HCT116 (cell line): ENCODE measurements around the gene CTSZ. TPM values are rescaled to one million over a fixed set of nuclear protein-coding genes. Genes with fewer than 3 reads are reported as not detected.

ENCODE experiments used
- ATAC-seq: fragments of 200-7000 bp; cut with Tn5 transposase; 2 replicates; pipeline ENCODE4 v1.9.1; 2020; ENCODE audit warnings: mild to moderate bottlenecking, moderate library complexity
- BruUV-seq: library from RNA; stranded (reverse); fragments of 400-500 nt; replicated peaks from 2 replicates; lab custom pipeline; 2021; lab: Mats Ljungman, UMichigan
- CTCF ChIA-PET: fragments of 300-600 bp; sonication (Branson Sonifier 250); formaldehyde crosslinking; loops from one replicate; lab custom pipeline; 2021; ENCODE audit warnings: antibody characterized with exemption; lab: Charles Lee
- POLR2A ChIA-PET: fragments of 300-600, 350-600 bp; sonication (Branson Sonifier 250); formaldehyde crosslinking; loops from one replicate; lab custom pipeline; 2021; ENCODE audit warnings: antibody characterized with exemption; lab: Charles Lee
- RAD21 ChIA-PET, 2 experiments: fragments of 300-600 bp; sonication (Branson Sonifier 250); formaldehyde crosslinking; loops; one replicate each; lab custom pipeline; 2023; ENCODE audit warnings: low total read pairs in 2 of 2; ENCODE audit not compliant: uncharacterized antibody in 2 of 2, unreplicated experiment in 2 of 2, low non-redundant PET in 1 of 2; lab: Charles Lee
- DNase-seq: peaks from one replicate; pipeline ENCODE4 v3.0.0-alpha.2; 2010; ENCODE audit warnings: low read depth, low spot score
- H2AFZ ChIP-seq: fragments of 200-600 bp; shearing (Covaris generic), sonication (generic); 2 replicates; pipeline ENCODE4 v1.6.1; 2017; ENCODE audit warnings: low read depth, mixed run types, mixed read lengths, antibody characterized with exemption, low read length; ENCODE audit not compliant: poor library complexity, severe bottlenecking
- H3K27ac ChIP-seq: 2 replicates; pipeline ENCODE4 v1.5.1; 2012; ENCODE audit warnings: low read depth, low read length
- H3K27me3 ChIP-seq: fragments of 200-600 bp; sonication (generic); 2 replicates; pipeline ENCODE4 v1.6.1; 2016; ENCODE audit warnings: mixed run types, low read length, mixed read lengths; ENCODE audit not compliant: insufficient read depth
- H3K36me3 ChIP-seq, 2 experiments: fragments of 200-500 bp in 1 of 2; fragments of 200-600 bp in 1 of 2; sonication (Bioruptor generic) in 1 of 2; sonication (generic) in 1 of 2; 2 replicates each; pipeline versions ENCODE4 v1.5.1 to v1.6.1; 2014 to 2016; ENCODE audit warnings: low read length in 2 of 2, inconsistent platforms in 1 of 2, mixed read lengths in 1 of 2, mixed run types in 1 of 2; ENCODE audit not compliant: insufficient read depth in 2 of 2, control insufficient read depth in 1 of 2
- H3K4me1 ChIP-seq, 2 experiments: fragments of 200-600 bp in 1 of 2; sonication (generic) in 1 of 2; 2 replicates each; pipeline versions ENCODE4 v1.5.1 to v1.6.1; 2012 to 2017; ENCODE audit warnings: low read length in 2 of 2, inconsistent platforms in 1 of 2, mild to moderate bottlenecking in 1 of 2, mixed read lengths in 1 of 2, mixed run types in 1 of 2, moderate library complexity in 1 of 2; ENCODE audit not compliant: insufficient read depth in 2 of 2, control insufficient read depth in 1 of 2
- H3K4me2 ChIP-seq: fragments of 200-600 bp; sonication (generic); 2 replicates; pipeline ENCODE4 v1.6.1; 2017; ENCODE audit warnings: mixed run types, low read length, mixed read lengths
- H3K4me3 ChIP-seq, 2 experiments: fragments of 200-600 bp in 1 of 2; sonication (generic) in 1 of 2; replicated peaks in 1 of 2; 2 replicates each; pipeline ENCODE4 v1.5.1; 2011 to 2016; ENCODE audit warnings: low read length in 2 of 2, control low read depth in 1 of 2, low read depth in 1 of 2, mild to moderate bottlenecking in 1 of 2, mixed read lengths in 1 of 2, mixed run types in 1 of 2
- H3K79me2 ChIP-seq: fragments of 200-600 bp; sonication (generic); 2 replicates; pipeline ENCODE4 v1.6.1; 2017; ENCODE audit warnings: mild to moderate bottlenecking, mixed run types, low read length, moderate library complexity, mixed read lengths; ENCODE audit not compliant: insufficient read depth
- H3K9ac ChIP-seq: fragments of 200-600 bp; sonication (generic); 2 replicates; pipeline ENCODE4 v1.6.1; 2016; ENCODE audit warnings: low read length, mixed read lengths
- H3K9me2 ChIP-seq: fragments of 200-600 bp; sonication (generic), shearing (Covaris generic); 2 replicates; pipeline ENCODE4 v1.6.1; 2017; ENCODE audit warnings: mixed run types, mild to moderate bottlenecking, moderate library complexity; ENCODE audit not compliant: insufficient read depth
- H3K9me3 ChIP-seq, 2 experiments: fragments of 200-500 bp in 1 of 2; fragments of 200-600 bp in 1 of 2; sonication (Bioruptor generic) in 1 of 2; sonication (generic) in 1 of 2; 2 replicates each; pipeline ENCODE4 v1.6.1; 2014 to 2017; ENCODE audit warnings: low read length in 2 of 2, mixed read lengths in 2 of 2, inconsistent platforms in 1 of 2, low read depth in 1 of 2, mild to moderate bottlenecking in 1 of 2, mixed run types in 1 of 2, moderate library complexity in 1 of 2; ENCODE audit not compliant: control insufficient read depth in 1 of 2, insufficient read depth in 1 of 2
- H4K20me1 ChIP-seq: fragments of 200-600 bp; sonication (generic), shearing (Covaris generic); 2 replicates; pipeline ENCODE4 v1.6.1; 2017; ENCODE audit warnings: mixed run types, mild to moderate bottlenecking, moderate library complexity; ENCODE audit not compliant: insufficient read depth
- CBX3 ChIP-seq: IDR thresholded peaks from 2 replicates; pipeline ENCODE4 v1.6.1; 2012; ENCODE audit warnings: low read depth
- CEBPB ChIP-seq: IDR thresholded peaks from 2 replicates; pipeline ENCODE4 v1.6.1; 2012; ENCODE audit warnings: low read depth
- EGR1 ChIP-seq: IDR thresholded peaks from 2 replicates; pipeline ENCODE4 v1.6.1; 2012; ENCODE audit warnings: low read depth
- ELF1 ChIP-seq: IDR thresholded peaks from 2 replicates; pipeline ENCODE4 v1.6.1; 2012; ENCODE audit warnings: low read depth, borderline replicate concordance
- EZH2phosphoT487 ChIP-seq: fragments of 200-600 bp; IDR thresholded peaks from 2 replicates; pipeline ENCODE4 v1.6.1; 2018; ENCODE audit warnings: antibody characterized with exemption, borderline replicate concordance
- JUND ChIP-seq: IDR thresholded peaks from 2 replicates; pipeline ENCODE4 v1.6.1; 2012
- POLR2A ChIP-seq: IDR thresholded peaks from 2 replicates; pipeline ENCODE4 v1.7.0; 2011; ENCODE audit warnings: borderline replicate concordance; ENCODE audit not compliant: insufficient read depth, insufficient read length; ENCODE audit errors: extremely low read depth
- SIN3A ChIP-seq: IDR thresholded peaks from 2 replicates; pipeline ENCODE4 v1.6.1; 2012; ENCODE audit warnings: low read depth
- SRF ChIP-seq: IDR thresholded peaks from 2 replicates; pipeline ENCODE4 v1.6.1; 2012; ENCODE audit warnings: low read depth
- TCF7L2 ChIP-seq: IDR thresholded peaks from 2 replicates; pipeline ENCODE4 v1.7.0; 2011; ENCODE audit warnings: borderline replicate concordance, inconsistent platforms; ENCODE audit not compliant: insufficient read depth, insufficient read length; ENCODE audit errors: extremely low read depth
- YY1 ChIP-seq: IDR thresholded peaks from 2 replicates; pipeline ENCODE4 v1.6.1; 2011; ENCODE audit warnings: low read length, low read depth, moderate library complexity, mild to moderate bottlenecking; ENCODE audit not compliant: insufficient replicate concordance; ENCODE audit errors: extremely low read depth
- ZNF274 ChIP-seq: fragments of 200-500 bp; sonication (Bioruptor generic); IDR thresholded peaks from 2 replicates; pipeline ENCODE4 v1.6.1; 2014; ENCODE audit warnings: mild to moderate bottlenecking, low read depth, low read length, inconsistent platforms
- intact Hi-C: fragments of 100-400 bp; cut with micrococcal nuclease; formaldehyde crosslinking; loops from 2 replicates; pipeline ENCODE4 v1.10.0; 2022
- total RNA-seq: library from RNA; stranded (reverse); gene quantifications from one replicate; pipeline ENCODE4 v1.2.1, GENCODE V29; 2021; ENCODE audit not compliant: unreplicated experiment
- TF ChIP-seq, protein P1 (sequence below), 3 experiments: fragments of 200-600 bp in 1 of 3; sonication (generic) in 1 of 3; IDR thresholded peaks in 2 of 3; conservative IDR thresholded peaks in 1 of 3; 2 replicates each; pipeline ENCODE4 v1.5.1; 2012 to 2017; ENCODE audit warnings: low read depth in 2 of 3, low read length in 2 of 3, antibody characterized with exemption in 1 of 3, borderline replicate concordance in 1 of 3, control low read depth in 1 of 3, mild to moderate bottlenecking in 1 of 3, mixed read lengths in 1 of 3, mixed run types in 1 of 3, moderate library complexity in 1 of 3; ENCODE audit not compliant: insufficient read depth in 1 of 3
- TF ChIP-seq, protein P2 (sequence below): IDR thresholded peaks from 2 replicates; pipeline ENCODE4 v1.6.1; 2012; ENCODE audit warnings: low read depth

CTSZ gene
- total RNA-seq, 1 experiment from 2014 or later = 100 TPM

DNA sequence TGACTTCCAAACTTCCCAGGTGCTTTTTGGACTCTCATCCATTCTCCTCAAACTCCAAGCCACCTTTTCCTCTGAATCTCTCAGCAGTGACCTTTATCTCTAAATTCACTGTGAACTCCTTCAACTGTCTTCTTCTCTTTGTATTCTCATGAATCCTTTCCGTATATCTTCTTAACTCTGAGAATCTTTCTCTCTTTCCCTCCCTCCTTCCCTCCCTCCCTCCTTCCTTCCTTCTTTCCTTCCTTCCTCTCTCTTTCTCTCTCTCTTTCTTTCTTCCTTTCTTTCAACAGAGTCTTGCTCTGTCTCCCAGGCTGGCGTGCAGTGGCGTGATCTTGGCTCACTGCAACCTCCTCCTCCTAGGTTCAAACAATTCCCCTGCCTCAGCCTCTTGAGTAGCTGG is 39.8 kb upstream of the CTSZ start (continued):
- no peak for TF ChIP-seq SIN3A
- no peak for TF ChIP-seq SRF
- no peak for TF ChIP-seq POLR2A
- no peak for TF ChIP-seq ZNF274
- TF ChIP-seq, protein P1, sequence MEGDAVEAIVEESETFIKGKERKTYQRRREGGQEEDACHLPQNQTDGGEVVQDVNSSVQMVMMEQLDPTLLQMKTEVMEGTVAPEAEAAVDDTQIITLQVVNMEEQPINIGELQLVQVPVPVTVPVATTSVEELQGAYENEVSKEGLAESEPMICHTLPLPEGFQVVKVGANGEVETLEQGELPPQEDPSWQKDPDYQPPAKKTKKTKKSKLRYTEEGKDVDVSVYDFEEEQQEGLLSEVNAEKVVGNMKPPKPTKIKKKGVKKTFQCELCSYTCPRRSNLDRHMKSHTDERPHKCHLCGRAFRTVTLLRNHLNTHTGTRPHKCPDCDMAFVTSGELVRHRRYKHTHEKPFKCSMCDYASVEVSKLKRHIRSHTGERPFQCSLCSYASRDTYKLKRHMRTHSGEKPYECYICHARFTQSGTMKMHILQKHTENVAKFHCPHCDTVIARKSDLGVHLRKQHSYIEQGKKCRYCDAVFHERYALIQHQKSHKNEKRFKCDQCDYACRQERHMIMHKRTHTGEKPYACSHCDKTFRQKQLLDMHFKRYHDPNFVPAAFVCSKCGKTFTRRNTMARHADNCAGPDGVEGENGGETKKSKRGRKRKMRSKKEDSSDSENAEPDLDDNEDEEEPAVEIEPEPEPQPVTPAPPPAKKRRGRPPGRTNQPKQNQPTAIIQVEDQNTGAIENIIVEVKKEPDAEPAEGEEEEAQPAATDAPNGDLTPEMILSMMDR (IDR thresholded peaks at IDR 0.05 in 2 of 3, conservative IDR thresholded peaks at IDR 0.05 in 1 of 3; ENCODE audit: borderline replicate concordance in 1 of 3, insufficient read depth in 1 of 3, low read depth in 2 of 3, low read length in 2 of 3) = no peak
- no peak for TF ChIP-seq CBX3

DNA sequence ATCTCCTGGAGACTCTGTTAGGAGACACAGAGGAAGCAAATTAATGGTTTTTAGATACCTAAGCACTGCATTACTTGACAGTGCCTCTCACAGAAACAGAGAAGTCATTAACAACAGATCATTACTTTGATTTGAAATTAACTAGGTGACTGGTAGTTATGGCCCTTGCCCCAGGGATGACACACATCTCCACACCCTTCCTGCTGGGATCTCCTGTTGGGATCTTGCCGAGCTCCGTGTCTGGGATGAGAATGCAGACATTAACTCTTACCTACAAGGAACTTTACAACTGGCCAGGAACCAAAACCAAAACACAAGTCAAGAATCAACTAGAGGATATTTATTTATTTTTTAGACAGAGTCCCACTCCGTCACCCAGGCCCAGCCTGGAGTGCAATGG is 37.7 kb upstream of the CTSZ start:
- intact Hi-C loops = no loop called here
- RAD21 ChIA-PET = no interaction called here
- CTCF ChIA-PET = no interaction called here
- no peak for ATAC-seq
- Histone ChIP-seq H3K9me2 (no peaks in the 10 kb centered on the region), H3K4me3 (no peak overlapping the region), H3K36me3 (peaks cover 0 to 12% of the 10 kb centered on the region in 2 experiments; a peak in 3 of 4 replicates), H3K4me1 (peaks cover 15 to 24% of the 10 kb centered on the region in 2 experiments), H4K20me1 (no peaks in the 10 kb centered on the region), H3K9me3 (no peaks in the 10 kb centered on the region), H3K4me2 (no peak overlapping the region), H3K27me3 (no peaks in the 10 kb centered on the region), H3K9ac (no peak overlapping the region), H2AFZ (no peak overlapping the region), H3K27ac (no peak overlapping the region), H3K79me2 (peaks cover 28% of the 10 kb centered on the region)
- POLR2A ChIA-PET = no interaction called here
- no TSS peak for BruUV-seq
- DNase-seq = no peak
- TF ChIP-seq CEBPB (no peak), TCF7L2 (no peak), POLR2A (no peak), YY1 (no peak), ELF1 (no peak), EGR1 (no peak), SRF (no peak), SIN3A (no peak), JUND (no peak), ZNF274 (no peak), EZH2phosphoT487 (no peak)
- TF ChIP-seq, protein P1 (IDR thresholded peaks at IDR 0.05 in 2 of 3, conservative IDR thresholded peaks at IDR 0.05 in 1 of 3; ENCODE audit: borderline replicate concordance in 1 of 3, insufficient read depth in 1 of 3, low read depth in 2 of 3, low read length in 2 of 3) = no peak
- TF ChIP-seq, protein P2, sequence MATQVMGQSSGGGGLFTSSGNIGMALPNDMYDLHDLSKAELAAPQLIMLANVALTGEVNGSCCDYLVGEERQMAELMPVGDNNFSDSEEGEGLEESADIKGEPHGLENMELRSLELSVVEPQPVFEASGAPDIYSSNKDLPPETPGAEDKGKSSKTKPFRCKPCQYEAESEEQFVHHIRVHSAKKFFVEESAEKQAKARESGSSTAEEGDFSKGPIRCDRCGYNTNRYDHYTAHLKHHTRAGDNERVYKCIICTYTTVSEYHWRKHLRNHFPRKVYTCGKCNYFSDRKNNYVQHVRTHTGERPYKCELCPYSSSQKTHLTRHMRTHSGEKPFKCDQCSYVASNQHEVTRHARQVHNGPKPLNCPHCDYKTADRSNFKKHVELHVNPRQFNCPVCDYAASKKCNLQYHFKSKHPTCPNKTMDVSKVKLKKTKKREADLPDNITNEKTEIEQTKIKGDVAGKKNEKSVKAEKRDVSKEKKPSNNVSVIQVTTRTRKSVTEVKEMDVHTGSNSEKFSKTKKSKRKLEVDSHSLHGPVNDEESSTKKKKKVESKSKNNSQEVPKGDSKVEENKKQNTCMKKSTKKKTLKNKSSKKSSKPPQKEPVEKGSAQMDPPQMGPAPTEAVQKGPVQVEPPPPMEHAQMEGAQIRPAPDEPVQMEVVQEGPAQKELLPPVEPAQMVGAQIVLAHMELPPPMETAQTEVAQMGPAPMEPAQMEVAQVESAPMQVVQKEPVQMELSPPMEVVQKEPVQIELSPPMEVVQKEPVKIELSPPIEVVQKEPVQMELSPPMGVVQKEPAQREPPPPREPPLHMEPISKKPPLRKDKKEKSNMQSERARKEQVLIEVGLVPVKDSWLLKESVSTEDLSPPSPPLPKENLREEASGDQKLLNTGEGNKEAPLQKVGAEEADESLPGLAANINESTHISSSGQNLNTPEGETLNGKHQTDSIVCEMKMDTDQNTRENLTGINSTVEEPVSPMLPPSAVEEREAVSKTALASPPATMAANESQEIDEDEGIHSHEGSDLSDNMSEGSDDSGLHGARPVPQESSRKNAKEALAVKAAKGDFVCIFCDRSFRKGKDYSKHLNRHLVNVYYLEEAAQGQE = no peak
